Hepatocyte (in vitro differentiated cells): Measurements from ENCODE around the gene IMMT.

Experiments
- EZH2phosphoT487 ChIP-seq: fragments of 200-600 bp; sonication (generic); IDR thresholded peaks from one replicate; pipeline ENCODE4 v1.6.1; 2018; ENCODE audit warnings: antibody characterized with exemption, mild to moderate bottlenecking, low read depth, moderate library complexity; ENCODE audit not compliant: unreplicated experiment, severe bottlenecking
- TF ChIP-seq, protein P1 (sequence below): fragments of 200-600 bp; sonication (generic); IDR thresholded peaks from 2 replicates; pipeline ENCODE4 v1.5.1; 2016; ENCODE audit warnings: antibody characterized with exemption, mild to moderate bottlenecking; ENCODE audit not compliant: poor library complexity

DNA sequence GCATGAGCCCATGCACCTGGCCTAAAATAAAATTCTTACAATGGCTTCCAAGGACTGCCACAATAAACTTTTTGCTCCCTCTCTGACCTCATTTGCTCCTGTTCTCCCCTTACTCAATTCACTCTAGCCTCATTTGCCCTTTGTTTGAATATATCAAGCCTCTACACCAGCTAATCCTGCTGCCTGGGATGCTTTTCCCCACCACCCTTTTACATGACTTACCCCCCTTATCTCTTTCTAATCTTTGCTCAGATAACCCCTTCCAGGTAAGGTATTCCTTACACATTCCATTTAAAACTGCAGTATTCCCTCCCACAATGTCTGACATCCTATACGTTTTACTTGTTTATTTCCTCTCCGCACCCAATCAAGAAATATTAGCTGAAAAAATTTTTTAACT, 22.7 kb downstream of the IMMT start:
- TF ChIP-seq EZH2phosphoT487 = no peak
- TF ChIP-seq, protein P1, sequence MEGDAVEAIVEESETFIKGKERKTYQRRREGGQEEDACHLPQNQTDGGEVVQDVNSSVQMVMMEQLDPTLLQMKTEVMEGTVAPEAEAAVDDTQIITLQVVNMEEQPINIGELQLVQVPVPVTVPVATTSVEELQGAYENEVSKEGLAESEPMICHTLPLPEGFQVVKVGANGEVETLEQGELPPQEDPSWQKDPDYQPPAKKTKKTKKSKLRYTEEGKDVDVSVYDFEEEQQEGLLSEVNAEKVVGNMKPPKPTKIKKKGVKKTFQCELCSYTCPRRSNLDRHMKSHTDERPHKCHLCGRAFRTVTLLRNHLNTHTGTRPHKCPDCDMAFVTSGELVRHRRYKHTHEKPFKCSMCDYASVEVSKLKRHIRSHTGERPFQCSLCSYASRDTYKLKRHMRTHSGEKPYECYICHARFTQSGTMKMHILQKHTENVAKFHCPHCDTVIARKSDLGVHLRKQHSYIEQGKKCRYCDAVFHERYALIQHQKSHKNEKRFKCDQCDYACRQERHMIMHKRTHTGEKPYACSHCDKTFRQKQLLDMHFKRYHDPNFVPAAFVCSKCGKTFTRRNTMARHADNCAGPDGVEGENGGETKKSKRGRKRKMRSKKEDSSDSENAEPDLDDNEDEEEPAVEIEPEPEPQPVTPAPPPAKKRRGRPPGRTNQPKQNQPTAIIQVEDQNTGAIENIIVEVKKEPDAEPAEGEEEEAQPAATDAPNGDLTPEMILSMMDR = no peak
